ENCODE results near the gene CDKN1A.
A peak's percentile ranks its signal among the peaks of the same experiment; 100 is the strongest.

CDKN1A gene

GRCh38 chr6:36691612-36692011 lies 13.1 kb downstream of the CDKN1A start:
- no peak for TF ChIP-seq TAF1 (IDR thresholded peaks at IDR 0.05; ENCODE audit: low read depth, low read length)
- TF ChIP-seq POU2F2 (IDR thresholded peaks at IDR 0.05; ENCODE audit: low read depth, low read length), result no peak
- no peak for TF ChIP-seq SPI1 (IDR thresholded peaks at IDR 0.05; ENCODE audit: low read depth, low read length)
- TF ChIP-seq POLR2AphosphoS5 (IDR thresholded peaks at IDR 0.05; ENCODE audit: low read depth, low read length), result no peak
- FAIRE-seq (peak; percentile 31), DNase-seq (ENCODE audit: insufficient read length, low spot score) (no peak)

- DNase-seq (ENCODE audit: insufficient read length, low spot score) (peak; percentile 64), FAIRE-seq (peak; percentile 91)
- no peak for TF ChIP-seq POU2F2 (IDR thresholded peaks at IDR 0.05; ENCODE audit: low read depth, low read length)
- TF ChIP-seq SPI1 (IDR thresholded peaks at IDR 0.05; ENCODE audit: low read depth, low read length), result peak; percentile 100
These were observed 13.7 kb downstream of the CDKN1A start for GRCh38 chr6:36692220-36692619.

- TF ChIP-seq POU2F2 (IDR thresholded peaks at IDR 0.05; ENCODE audit: low read depth, low read length), result no peak
- TF ChIP-seq PAX5 (IDR thresholded peaks at IDR 0.05; ENCODE audit: insufficient read depth, low read length, severe bottlenecking), result no peak
- TF ChIP-seq TAF1 (IDR thresholded peaks at IDR 0.05; ENCODE audit: low read depth, low read length), result no peak
- TF ChIP-seq POLR2AphosphoS5 (IDR thresholded peaks at IDR 0.05; ENCODE audit: low read depth, low read length), result no peak
- TF ChIP-seq SPI1 (IDR thresholded peaks at IDR 0.05; ENCODE audit: low read depth, low read length), result no peak
- no peak for TF ChIP-seq POLR2A (IDR thresholded peaks at IDR 0.05; ENCODE audit: low read depth, low read length)
- FAIRE-seq (no peak), DNase-seq (ENCODE audit: insufficient read length, low spot score) (no peak)
These were observed 14.6 kb downstream of the CDKN1A start for GRCh38 chr6:36692861-36693702.

- FAIRE-seq, result no peak
- TF ChIP-seq POU2F2 (IDR thresholded peaks at IDR 0.05; ENCODE audit: low read depth, low read length) (no peak), POLR2A (IDR thresholded peaks at IDR 0.05; ENCODE audit: low read depth, low read length) (no peak), TAF1 (IDR thresholded peaks at IDR 0.05; ENCODE audit: low read depth, low read length) (no peak), SPI1 (IDR thresholded peaks at IDR 0.05; ENCODE audit: low read depth, low read length) (no peak), POLR2AphosphoS5 (IDR thresholded peaks at IDR 0.05; ENCODE audit: low read depth, low read length) (no peak), PAX5 (IDR thresholded peaks at IDR 0.05; ENCODE audit: insufficient read depth, low read length, severe bottlenecking) (no peak)
- DNase-seq (ENCODE audit: insufficient read length, low spot score), result no peak
These were observed 16.1 kb downstream of the CDKN1A start for GRCh38 chr6:36694616-36695015.

- no peak for DNase-seq (ENCODE audit: insufficient read length, low spot score)
- FAIRE-seq, result peak; percentile 35
- TF ChIP-seq TAF1 (IDR thresholded peaks at IDR 0.05; ENCODE audit: low read depth, low read length), result no peak
- no peak for TF ChIP-seq PAX5 (IDR thresholded peaks at IDR 0.05; ENCODE audit: insufficient read depth, low read length, severe bottlenecking)
- TF ChIP-seq POLR2A (IDR thresholded peaks at IDR 0.05; ENCODE audit: low read depth, low read length), result no peak
- no peak for TF ChIP-seq SPI1 (IDR thresholded peaks at IDR 0.05; ENCODE audit: low read depth, low read length)
- TF ChIP-seq POLR2AphosphoS5 (IDR thresholded peaks at IDR 0.05; ENCODE audit: low read depth, low read length), result no peak
- TF ChIP-seq POU2F2 (IDR thresholded peaks at IDR 0.05; ENCODE audit: low read depth, low read length), result no peak
These were observed 16.9 kb downstream of the CDKN1A start for GRCh38 chr6:36695414-36695813.

- FAIRE-seq, result no peak
- no peak for DNase-seq (ENCODE audit: insufficient read length, low spot score)
These were observed 19.0 kb downstream of the CDKN1A start, which contains the start of gene RAB44 for GRCh38 chr6:36697481-36697903. Gene RAB44 (plus strand): TSS chr6:36697826. CDS start chr6:36704236, 6,410 bp downstream.

GRCh38 chr6:36698196-36698595 lies 19.7 kb downstream of the CDKN1A start:
- TF ChIP-seq SPI1 (IDR thresholded peaks at IDR 0.05; ENCODE audit: low read depth, low read length) (no peak), POLR2AphosphoS5 (IDR thresholded peaks at IDR 0.05; ENCODE audit: low read depth, low read length) (no peak), PAX5 (IDR thresholded peaks at IDR 0.05; ENCODE audit: insufficient read depth, low read length, severe bottlenecking) (no peak), POU2F2 (IDR thresholded peaks at IDR 0.05; ENCODE audit: low read depth, low read length) (no peak), TAF1 (IDR thresholded peaks at IDR 0.05; ENCODE audit: low read depth, low read length) (no peak), POLR2A (IDR thresholded peaks at IDR 0.05; ENCODE audit: low read depth, low read length) (no peak)
- no peak for FAIRE-seq
- no peak for DNase-seq (ENCODE audit: insufficient read length, low spot score)

More at GRCh38 chr6:36697481-36697903, 19.0 kb downstream of the CDKN1A start, which contains the start of gene RAB44:
- TF ChIP-seq PAX5 (IDR thresholded peaks at IDR 0.05; ENCODE audit: insufficient read depth, low read length, severe bottlenecking) (no peak), POLR2A (IDR thresholded peaks at IDR 0.05; ENCODE audit: low read depth, low read length) (no peak)

GRCh38 chr6:36698871-36699271 lies 20.4 kb downstream of the CDKN1A start:
- no peak for DNase-seq (ENCODE audit: insufficient read length, low spot score)

GRCh38 chr6:36699348-36699747 lies 20.8 kb downstream of the CDKN1A start:
- no peak for DNase-seq (ENCODE audit: insufficient read length, low spot score)
- FAIRE-seq, result no peak
- TF ChIP-seq POLR2A (IDR thresholded peaks at IDR 0.05; ENCODE audit: low read depth, low read length) (no peak), PAX5 (IDR thresholded peaks at IDR 0.05; ENCODE audit: insufficient read depth, low read length, severe bottlenecking) (no peak), TAF1 (IDR thresholded peaks at IDR 0.05; ENCODE audit: low read depth, low read length) (no peak), SPI1 (IDR thresholded peaks at IDR 0.05; ENCODE audit: low read depth, low read length) (no peak), POLR2AphosphoS5 (IDR thresholded peaks at IDR 0.05; ENCODE audit: low read depth, low read length) (no peak), POU2F2 (IDR thresholded peaks at IDR 0.05; ENCODE audit: low read depth, low read length) (no peak)

More at GRCh38 chr6:36698871-36699271, 20.4 kb downstream of the CDKN1A start:
- FAIRE-seq, result no peak
- TF ChIP-seq POU2F2 (IDR thresholded peaks at IDR 0.05; ENCODE audit: low read depth, low read length) (no peak), POLR2A (IDR thresholded peaks at IDR 0.05; ENCODE audit: low read depth, low read length) (no peak), PAX5 (IDR thresholded peaks at IDR 0.05; ENCODE audit: insufficient read depth, low read length, severe bottlenecking) (no peak), SPI1 (IDR thresholded peaks at IDR 0.05; ENCODE audit: low read depth, low read length) (no peak), POLR2AphosphoS5 (IDR thresholded peaks at IDR 0.05; ENCODE audit: low read depth, low read length) (no peak), TAF1 (IDR thresholded peaks at IDR 0.05; ENCODE audit: low read depth, low read length) (no peak)
